ENCODE measurements around the gene RGCC.
"Not testable (repeated sequence)": the region's sequence is repeated elsewhere in the genome, so short reads cannot be mapped to it uniquely, and the experiment has no call there.

Gene RGCC, protein sequence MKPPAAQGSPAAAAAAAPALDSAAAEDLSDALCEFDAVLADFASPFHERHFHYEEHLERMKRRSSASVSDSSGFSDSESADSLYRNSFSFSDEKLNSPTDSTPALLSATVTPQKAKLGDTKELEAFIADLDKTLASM

DNA sequence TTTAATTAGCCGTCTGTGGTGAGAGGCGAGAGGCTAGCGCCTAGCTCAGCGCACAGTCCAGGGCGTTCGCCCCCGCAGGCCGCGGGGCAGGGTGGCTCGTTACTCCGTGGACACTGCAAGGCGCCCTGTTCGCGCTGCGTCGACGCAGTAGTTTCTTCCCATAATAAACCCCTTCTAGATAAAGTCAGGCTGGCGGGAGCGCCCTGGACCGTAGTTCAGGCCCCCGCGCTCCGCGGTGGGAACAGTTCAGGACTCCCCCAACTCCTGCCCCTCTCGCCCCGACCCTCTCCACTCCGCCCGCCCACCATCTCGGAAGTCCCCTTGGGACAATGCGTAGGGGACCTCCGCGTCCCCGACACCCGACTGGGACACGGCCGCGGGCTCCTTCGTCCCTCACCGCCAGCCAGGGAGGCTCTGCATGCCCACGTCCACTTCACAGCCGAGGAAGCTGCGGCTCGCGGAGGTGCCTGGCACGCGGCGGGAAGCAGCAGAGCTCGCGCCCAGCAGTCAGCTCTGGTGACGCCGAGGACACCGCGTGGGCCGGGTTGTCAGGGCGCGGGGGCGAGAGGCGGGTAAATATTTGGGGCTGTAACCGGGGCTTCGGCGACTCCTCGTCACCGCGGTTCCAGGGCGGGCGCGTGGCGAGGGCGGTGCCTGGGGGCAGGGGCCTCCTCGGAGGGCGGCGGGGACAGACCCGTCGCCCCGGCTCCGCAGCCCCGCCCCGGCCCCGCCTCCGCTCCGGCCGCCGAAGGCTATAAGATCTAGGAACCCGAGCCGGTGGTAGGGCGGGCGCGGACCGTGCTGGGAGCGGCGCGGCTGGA, at the start of gene RGCC:
Gene RGCC, plus strand, starts transcription at position 783 of the 821 bp plus-strand sequence. CDS start 158 bp downstream, outside the sequence.
- no peak for DNase-seq

DNA sequence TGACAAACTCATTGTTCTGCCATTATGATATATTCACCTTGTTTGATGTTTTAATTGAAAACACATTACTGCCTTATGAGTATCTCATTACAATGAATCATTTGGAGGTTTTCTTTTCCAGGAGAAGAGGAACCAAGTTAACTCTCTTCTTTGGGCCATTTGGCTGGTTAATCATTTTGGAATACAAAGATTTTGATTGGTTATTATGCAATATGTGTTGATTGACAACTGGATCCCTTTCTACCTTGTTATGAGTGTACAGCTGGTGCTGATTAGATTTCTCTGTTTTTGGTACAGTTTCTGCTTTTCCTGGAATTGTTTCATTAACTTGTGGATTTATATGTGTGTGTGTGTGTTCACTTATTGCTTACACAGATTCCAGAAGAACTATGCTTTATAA, 49.2 kb upstream of the RGCC start:
- no peak for DNase-seq

DNA sequence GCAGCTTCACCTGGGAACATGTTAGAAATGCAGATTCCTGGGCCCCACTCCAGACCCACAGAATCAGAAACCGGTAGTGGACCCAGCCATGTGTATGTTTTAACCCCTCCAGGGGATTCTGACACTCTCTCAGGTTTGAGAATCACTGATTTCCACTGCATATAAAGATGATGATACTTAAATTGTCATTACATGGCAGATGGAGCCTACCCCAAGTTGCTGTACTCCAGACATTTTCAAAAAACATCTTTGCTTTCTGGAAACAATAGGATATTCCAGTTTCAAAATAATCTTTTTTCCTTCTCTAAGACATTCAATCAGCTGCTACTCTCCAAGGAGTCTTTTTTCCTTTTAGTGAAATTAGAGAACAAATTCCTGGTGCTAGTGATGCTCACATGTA, 48.6 kb upstream of the RGCC start:
- no peak for DNase-seq

DNA sequence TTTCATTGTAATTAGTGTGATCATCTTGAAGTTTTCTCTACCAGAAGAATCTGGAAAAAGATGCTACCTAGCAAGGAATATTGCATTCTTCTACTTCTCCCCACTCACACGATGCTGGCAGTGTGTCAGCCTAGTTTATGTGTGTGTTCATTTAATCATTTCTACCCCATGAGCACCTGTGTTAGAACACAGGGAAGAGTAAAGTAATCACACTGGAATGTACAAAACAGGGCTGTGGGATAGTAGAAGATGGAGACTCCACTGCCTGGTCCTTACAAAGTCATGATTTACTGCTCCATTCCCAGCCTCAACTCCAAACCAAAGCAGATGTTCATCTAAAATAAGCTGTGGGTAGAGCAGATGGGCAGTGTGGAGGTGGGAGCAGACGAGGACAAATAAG, 47.7 kb upstream of the RGCC start:
- no peak for DNase-seq

DNA sequence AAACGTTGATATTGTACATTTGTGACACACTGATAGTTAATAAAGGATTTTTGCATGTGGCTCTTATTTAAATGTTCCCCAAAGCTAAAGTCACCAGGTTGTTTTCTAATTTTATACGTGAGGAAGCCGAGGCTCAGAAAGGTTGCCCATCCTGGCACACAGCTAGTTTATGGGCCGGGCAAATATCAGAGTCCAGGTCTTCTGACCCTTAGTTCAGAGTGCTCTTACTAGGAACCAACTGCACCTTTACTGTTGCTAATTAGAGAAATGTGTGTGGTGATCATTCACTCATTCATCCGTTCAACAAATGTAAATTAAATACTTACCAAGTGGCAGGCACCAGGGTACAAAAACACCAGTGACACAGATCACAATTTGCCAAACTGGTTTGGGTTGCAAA, 46.3 kb upstream of the RGCC start:
- DNase-seq: no peak

DNA sequence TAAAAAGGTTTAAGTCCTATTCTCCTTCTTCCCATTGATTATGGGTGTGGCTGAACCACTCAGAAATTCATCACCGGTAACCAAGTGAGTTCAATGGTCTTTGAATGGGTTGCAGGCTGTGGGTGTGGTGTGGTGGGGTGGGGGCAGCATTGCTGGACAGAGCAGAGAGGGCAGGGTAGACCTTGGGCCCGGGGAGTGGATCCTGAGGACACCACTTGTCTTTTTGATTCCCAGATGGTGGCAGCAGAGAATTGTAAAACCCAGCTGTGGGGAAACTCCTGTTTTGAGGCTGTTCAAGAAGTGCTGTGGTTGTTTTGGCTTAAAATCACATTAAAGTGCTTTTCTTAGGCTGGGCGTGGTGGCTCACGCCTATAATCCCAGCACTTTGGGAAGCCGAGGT, 45.8 kb upstream of the RGCC start:
- no peak for DNase-seq

DNA sequence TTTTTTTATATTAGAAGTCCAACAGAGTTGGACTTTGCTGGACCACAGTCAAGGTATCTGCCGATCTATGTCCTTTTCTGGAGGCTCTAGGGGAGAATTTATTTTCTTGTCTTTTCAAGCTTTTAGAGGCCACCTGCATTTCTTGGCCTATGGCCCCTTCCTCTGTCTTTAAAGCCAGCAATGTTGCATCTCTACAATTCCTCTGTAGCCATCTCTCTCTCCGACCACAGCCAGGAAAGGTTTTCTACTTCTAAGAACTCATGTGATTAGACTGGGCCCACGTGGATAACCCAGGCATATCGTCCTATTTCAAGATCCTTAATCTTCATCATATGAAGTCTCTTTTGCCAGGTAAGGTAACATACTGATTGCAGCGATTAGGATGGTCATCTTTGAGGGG, 43.5 kb upstream of the RGCC start:
- DNase-seq: no peak

DNA sequence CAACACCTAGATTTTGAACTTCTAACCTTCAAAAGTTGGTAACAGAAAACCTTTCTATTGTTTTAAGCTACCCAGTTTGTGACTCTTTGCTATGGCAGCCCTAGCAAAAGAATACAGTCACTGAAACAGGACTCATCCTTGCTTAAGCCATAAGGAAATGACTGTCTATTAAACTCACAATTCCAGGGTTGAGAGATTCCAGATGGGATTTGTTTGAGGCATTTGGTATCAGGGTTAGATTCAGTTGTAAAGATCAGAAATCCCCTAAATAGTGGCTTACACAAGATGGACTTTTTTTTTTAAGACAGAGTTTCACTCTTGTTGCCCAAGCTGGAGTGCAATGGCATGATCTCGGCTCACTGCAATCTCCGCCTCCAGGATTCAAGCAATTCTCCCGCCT, 41.1 kb upstream of the RGCC start:
- DNase-seq: no peak

DNA sequence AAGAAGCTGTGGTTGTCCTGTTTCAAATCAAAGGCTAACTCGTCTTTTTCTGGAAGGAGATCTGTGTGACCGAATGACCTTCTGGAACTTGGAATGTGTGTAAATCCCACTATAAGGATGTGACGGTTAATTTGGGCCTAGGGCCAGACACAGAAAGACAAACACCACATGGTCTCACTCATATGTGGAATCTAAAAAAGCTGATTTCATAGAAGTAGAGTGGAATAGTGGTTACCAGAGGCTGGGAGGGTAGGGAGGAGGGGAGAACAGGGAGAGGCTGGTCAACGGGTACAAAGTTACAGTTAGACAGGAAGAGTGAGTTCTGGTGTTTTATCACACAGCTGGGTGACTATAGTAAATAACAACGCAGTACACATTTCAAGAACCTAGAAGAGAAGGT, 39.3 kb upstream of the RGCC start:
- no peak for DNase-seq

DNA sequence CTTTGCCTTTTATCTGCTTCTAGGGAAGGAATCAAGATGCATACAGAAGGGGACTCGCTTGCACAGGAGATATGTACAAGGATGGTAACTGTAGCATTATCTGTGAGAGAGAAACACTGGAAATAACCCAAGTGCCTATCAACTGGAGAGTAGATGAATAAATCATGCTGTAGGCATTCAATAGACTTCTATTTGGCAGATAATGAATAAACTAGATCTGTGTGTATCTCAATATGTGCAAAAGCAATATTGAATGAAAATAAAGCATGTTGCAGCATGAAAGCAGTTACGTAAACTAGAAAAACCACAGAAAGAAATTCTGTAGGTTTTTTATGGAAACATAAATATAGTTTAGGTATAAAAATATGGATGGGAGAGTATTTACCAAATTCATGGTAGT, 38.6 kb upstream of the RGCC start:
- no peak for DNase-seq

DNA sequence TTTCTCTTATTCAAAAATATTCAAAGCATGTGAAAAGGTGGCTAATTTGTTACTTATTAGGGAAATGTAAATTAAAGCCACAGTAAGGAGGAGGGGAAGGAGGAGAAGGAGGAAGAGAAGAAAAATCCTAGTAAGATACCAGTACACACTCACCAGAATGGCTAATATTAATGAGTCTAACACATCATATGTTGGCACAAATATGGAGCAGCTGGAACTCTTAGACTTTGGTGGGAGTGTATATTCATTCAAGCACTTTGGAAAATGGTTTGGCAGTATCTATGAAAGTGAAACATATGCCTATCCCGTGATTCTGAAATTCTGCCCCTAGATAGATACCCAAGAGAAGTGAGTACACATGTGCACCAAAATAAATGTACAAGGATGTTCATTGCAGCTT, 38.1 kb upstream of the RGCC start:
- DNase-seq: no peak

DNA sequence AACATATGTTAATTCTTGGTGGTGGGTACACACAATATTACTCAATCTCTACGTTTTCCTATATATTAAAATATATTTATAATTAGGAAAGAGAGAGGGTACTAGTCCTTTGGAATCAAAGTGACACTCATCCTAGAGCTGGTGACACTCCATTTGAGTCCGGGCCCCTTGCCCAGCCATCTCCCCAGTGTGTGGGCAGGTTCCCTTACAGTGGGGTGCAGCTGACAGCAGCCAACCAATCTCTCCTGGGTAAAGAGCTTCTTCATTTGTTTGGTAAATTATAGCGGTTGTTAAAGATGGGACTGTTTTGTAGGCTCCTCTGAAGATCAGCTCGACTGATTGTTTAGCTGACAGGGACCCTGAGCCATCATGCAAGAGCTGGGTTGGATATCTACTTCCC, 37.2 kb upstream of the RGCC start:
- DNase-seq: no peak

DNA sequence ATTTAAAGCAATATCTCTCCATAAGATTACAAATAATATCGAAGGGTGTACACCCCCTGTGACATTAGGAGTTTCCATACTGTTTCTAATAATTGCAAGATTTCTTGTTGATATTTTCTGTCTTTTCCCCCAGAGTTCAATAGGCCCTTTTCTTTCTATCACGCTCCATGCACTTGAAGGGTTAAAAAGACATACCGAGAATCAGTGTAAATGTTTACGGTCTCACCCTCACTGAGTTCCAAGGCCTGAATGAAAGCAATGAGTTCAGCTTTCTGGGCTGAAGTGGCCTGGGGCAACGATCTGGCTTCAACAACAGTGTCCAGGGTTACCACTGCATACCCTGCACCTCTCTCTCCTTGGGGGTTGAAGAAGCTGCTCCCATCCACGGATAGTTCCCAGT, 36.0 kb upstream of the RGCC start:
- not testable (repeated sequence) for DNase-seq

DNA sequence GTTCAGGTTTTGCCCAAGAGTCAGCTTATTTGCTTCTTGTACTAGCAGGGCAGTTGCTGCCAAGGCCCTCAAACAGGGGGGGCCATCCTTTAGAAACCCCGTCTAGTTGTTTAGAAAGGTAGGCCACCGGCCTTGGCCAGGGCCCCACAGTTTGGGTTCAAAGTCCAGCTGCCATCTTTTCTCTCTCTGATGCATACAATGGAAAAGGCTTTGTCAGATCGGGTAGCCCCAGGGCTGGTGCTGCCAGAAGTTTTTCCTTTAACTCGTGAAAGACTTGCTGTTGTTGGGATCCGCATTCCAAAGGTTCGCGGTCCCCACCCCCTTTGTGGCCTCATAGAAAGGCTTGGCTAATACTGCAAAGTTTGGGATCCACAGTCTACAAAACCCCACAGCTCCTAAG, 35.4 kb upstream of the RGCC start:
- not testable (repeated sequence) for DNase-seq

DNA sequence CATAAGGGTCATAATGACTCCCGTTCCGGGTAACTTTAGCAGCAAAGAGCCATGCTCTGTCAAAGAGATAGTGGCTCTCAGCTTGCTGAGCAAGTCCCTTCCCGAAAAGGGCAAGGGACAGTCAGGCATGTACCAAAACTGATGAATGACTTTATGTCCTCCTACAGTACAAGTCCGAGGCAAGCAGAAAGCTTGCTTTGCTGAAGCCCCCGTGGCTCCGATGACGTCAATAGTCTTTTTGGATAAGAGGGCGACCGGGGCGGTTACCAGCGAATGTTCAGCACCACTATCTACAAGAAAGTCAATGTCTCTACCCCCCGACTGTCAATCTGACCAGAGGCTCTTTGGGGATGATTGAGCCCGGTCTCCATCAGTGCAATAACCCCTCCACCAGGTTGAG, 34.1 kb upstream of the RGCC start:
- not testable (repeated sequence) for DNase-seq

DNA sequence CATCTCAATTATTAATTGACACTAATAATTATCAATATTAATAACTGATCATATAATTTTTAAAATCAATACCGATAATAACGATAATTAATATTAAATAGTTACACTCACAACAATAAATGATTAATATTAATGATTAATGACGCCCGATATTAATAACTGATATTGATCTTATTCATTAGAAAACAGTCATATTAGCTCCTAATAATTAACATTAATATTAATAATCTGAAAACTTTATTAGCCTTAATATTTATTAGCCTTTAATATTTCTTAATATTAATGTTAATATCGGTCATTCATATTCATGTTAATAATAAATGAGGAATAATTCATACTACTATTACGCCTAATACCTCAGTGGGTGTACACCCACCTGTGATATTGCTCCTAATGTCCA, 32.7 kb upstream of the RGCC start:
- not testable (repeated sequence) for DNase-seq

DNA sequence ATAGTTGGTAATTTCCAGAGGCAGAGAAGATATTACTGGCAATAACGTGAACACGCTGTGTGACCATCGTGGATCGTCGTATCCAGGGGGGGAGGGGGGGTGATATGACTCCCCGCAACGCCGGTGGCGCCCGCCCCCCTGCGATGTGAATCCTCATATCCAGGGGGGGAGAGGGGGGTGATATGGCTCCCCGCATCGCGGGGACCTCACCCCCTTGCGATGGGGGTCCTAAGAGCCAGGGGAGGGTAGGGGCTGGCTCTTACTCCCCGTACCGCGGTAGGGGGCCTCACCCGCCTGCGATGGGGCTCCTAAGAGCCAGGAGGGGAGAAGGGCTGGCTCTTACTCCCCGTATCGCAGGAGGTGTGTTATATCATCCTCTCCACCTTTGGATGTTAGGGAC, 31.3 kb upstream of the RGCC start:
- no peak for DNase-seq

DNA sequence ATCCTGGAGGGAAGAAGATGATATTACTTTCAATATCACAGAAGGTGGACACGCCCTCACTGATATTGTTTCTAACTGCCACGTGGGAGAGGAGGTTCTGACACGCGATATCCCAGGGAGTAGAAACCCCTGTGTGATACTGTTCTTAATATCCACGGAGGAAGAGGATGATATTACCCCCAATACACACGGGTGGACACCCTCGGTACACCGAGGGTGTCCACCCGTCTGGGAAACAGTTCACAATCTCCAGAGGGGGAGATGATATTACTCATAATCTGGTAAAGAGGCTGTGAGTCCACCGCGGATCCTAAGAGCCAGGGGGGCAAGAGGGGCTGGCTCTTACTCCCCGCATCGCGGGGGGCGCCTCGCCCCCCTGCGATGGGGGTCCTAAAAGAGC, 29.7 kb upstream of the RGCC start:
- DNase-seq: no peak

DNA sequence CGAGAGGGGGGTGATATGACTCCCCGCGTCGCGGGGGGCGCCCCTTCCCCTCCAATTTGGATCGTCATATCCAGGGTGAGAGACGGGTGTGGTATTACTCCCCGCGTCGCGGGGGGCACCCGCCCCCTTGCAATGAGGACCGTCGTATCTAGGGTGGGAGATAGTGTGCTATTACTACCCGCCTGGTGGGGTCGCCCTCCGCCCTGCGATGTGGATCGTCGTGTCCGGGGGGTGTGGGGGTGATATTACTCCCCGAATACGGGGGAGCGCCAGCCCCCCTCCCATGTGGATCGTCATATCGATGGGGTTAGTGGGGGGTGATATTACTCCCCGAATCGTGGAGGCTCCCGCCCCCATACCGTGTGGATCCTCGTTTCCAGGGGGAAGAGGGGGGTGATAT, 29.2 kb upstream of the RGCC start:
- no peak for DNase-seq

DNA sequence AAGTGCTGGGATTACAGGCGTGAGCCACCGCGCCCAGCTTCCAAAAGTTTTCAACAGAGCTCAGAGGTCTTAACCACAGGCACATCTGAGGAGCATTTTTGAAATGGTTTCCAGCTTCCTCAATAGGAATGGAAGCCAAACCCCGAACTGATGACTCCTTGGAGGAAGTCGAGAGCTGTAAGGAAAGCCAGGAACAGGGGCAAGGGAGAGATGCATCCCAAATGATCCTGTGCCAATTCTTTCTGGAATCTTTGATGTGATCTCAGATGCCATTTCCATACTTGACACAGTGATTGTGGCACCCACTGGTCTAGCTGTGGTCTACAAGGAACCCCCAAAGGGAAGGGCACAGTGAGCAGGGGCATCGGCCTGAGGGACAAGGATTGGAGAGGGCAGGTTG, 23.3 kb upstream of the RGCC start:
- not testable (repeated sequence) for DNase-seq

DNA sequence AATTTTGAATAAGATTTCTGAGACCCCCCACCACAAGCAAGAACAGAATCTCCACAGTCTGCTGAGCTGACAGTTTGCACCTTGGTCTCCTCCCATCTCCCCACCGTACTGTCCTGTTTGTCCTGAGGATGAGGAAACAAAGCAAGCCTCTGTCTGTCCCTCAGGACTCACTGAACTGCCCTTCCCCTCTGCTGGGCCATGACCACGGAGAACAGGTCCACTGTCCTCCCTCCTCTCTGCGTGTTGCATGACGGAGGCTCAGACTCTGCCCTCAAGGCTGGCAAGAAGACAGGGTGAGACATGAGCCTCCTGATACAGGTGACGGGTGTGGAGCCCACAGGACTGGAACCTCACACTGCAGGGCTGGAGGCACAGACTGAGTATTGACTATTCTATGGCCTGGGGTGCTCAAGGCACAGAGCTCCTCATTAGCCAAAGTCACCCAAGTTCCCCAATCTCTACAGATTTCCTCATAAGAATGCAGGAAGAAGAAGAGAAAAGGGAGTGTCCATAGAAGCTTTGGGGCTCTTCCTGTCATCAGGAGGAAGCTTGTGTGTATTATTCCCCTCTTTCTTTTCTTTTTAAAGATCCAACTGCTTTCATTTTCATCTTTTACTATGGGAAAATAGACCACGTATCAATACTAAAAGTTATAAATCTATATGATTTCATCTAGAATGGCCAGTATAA, 22.4 kb upstream of the RGCC start:
- no peak for DNase-seq

DNA sequence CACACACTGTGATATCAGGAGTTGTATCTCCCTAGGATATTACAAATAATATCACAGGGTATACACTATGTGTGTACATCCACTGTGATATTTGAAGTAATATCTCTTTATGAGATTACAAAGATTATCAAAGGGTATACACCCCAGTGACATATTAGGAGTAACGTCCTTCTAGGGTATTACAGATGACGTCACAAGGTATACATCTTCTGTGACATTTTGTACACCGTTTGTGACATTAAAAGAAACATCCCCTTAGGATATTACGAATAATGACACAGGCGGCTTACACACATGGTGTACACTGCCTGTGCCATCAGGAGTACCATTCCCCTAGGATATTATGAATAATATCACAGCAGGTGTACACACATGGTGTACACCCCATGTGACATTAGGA, 13.4 kb upstream of the RGCC start:
- no peak for DNase-seq

DNA sequence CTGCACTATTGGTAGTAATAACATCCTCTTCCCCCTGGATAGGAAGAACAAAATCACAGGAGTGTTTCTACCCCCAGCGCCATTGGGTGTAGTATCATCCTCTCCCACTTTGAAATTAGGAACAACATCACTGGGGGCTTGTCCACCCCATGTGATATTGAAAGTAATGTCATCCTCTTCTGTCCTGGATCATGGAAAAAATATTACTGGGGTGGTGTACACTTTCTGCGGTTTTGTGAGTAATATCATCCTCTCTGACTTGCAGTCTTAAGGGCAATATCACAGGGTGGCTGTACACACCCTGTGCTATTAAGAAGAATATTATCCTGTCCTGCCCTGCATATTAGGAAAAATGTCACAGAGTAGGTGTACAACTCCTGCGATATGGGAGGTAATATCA, 4.9 kb upstream of the RGCC start:
- DNase-seq: no peak

DNA sequence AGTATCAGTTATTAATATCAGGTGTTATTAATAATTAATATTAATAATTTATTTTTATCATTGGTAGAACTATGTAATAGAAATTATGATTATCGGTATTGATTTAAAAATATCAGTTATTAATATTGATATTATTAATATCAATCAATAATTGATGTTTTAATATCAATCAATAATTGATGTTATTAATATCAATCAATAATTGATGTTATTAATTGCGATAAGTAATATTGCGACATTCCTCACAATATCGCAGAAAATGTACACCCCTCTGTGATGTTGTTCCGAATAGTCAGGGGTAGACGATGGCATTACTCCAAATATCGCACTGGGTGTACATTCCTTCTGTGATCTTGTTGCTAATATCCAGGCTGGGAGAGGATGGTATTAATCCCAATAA, 3.7 kb upstream of the RGCC start:
- DNase-seq: no peak
